ENCODE results near the gene MTARC2. TPM values are rescaled to one million over a fixed set of nuclear protein-coding genes. Genes with fewer than 3 reads are reported as not detected.
A peak's percentile ranks its signal among the peaks of the same experiment; 100 is the strongest.

Gene MTARC2
- total and polyA plus RNA-seq, 2 of the 4 experiments (the other 2 are of a cell fraction), result 0.36 to 2.6 TPM

GRCh38 chr1:220817907-220818306, 69.8 kb downstream of the MTARC2 start:
- no peak overlapping the region for H3K4me2 ChIP-seq (ENCODE audit: low read depth, low read length)
- CTCF ChIA-PET, result interaction anchor here (0.6 to 1.1 kb wide), 3 partner anchors 40 to 386 kb away, joined by 3 read pairs; no protein-coding TSS in a partner anchor
- WGBS, 2 experiments (ENCODE audit: extremely low coverage in 2 of 2, insufficient read length in 1 of 2), result no CpG with 5 or more reads among the region's 1 CpG
- TF ChIP-seq BHLHE40 (IDR thresholded peaks at IDR 0.05; ENCODE audit: low read depth, low read length) (no peak), RAD21 (IDR thresholded peaks at IDR 0.05; ENCODE audit: low read length) (no peak), POLR2A (IDR thresholded peaks at IDR 0.05; ENCODE audit: low read depth, low read length) (no peak)
- TF ChIP-seq, protein P1, sequence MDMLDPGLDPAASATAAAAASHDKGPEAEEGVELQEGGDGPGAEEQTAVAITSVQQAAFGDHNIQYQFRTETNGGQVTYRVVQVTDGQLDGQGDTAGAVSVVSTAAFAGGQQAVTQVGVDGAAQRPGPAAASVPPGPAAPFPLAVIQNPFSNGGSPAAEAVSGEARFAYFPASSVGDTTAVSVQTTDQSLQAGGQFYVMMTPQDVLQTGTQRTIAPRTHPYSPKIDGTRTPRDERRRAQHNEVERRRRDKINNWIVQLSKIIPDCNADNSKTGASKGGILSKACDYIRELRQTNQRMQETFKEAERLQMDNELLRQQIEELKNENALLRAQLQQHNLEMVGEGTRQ (IDR thresholded peaks at IDR 0.05; ENCODE audit: low read depth, low read length), result no peak
- no TSS peak for BruUV-seq (replicated peaks)
- dilution Hi-C loops (cut with HindIII; ENCODE audit: low sequenced_read_pairs, unreplicated experiment), result no loop called here
- H2AFZ ChIP-seq (replicated peaks; ENCODE audit: low read length, poor library complexity), result no peak overlapping the region
- H4K8ac ChIP-seq (ENCODE audit: low read depth in 2 of 2, low read length in 2 of 2), result peak overlapping the region; percentile 20 to 78; a peak in 2 of 4 replicates
- H3K23ac ChIP-seq (ENCODE audit: low read depth, low read length), result peak overlapping the region; percentile 63
- H2AK5ac ChIP-seq (ENCODE audit: low read depth, low read length), result peak overlapping the region; percentile 76; the same call in 1 of the 2 replicates
- H4K5ac ChIP-seq (ENCODE audit: low read depth, low read length), result peak overlapping the region; percentile 74
- H4K91ac ChIP-seq (ENCODE audit: insufficient read depth, low read depth, low read length), result peak overlapping the region; percentile 89
- intact Hi-C loops (cut with micrococcal nuclease), result loop anchor here (2.0 to 10.0 kb wide), 5 partner anchors 57 to 907 kb away; no protein-coding TSS in a partner anchor
- peak overlapping the region; percentile 94 for H3K18ac ChIP-seq (ENCODE audit: low read depth, low read length)
- in situ Hi-C loops (cut with MboI; ENCODE audit: low sequenced_read_pairs), result loop anchor here (10.0 kb wide), 1 partner anchor 617 kb away; no protein-coding TSS in a partner anchor
- no peak overlapping the region for H3K4me3 ChIP-seq (ENCODE audit: insufficient read depth, low read depth, low read length)
- peak overlapping the region; percentile 47; the same call in 1 of the 2 replicates for H3K14ac ChIP-seq (replicated peaks; ENCODE audit: low read depth, low read length)
- peak overlapping the region; percentile 92 for H2BK20ac ChIP-seq (ENCODE audit: low read depth, low read length)
- peak overlapping the region; percentile 74; the same call in 1 of the 2 replicates for H3K27ac ChIP-seq (ENCODE audit: insufficient read depth, low read length)
- POLR2A ChIA-PET (ENCODE audit: unreplicated experiment), result no interaction called here
- peak overlapping the region; percentile 71 for H2BK5ac ChIP-seq (ENCODE audit: low read depth, low read length, poor library complexity, severe bottlenecking)
- H3K36me3 ChIP-seq (ENCODE audit: control insufficient read depth, insufficient read depth, low read length), result no peaks in the 10 kb centered on the region
- H3K79me1 ChIP-seq (ENCODE audit: low read depth in 1 of 2, low read length in 2 of 2), result no peaks in the 10 kb centered on the region
- peak; percentile 52 for DNase-seq
- no peak overlapping the region for H3K9ac ChIP-seq (ENCODE audit: low read depth, low read length)
- H4K20me1 ChIP-seq (ENCODE audit: insufficient read depth, low read length), result no peaks in the 10 kb centered on the region
- peak overlapping the region; percentile 86 for H3K4ac ChIP-seq (ENCODE audit: low read depth, low read length)
- peak overlapping the region; percentile 87 for H2BK120ac ChIP-seq (ENCODE audit: low read depth, low read length)
- peak; percentile 22 for ATAC-seq (ENCODE audit: low read depth)
- peak overlapping the region; percentile 70; the same call in 2 of the 3 replicates for H2BK15ac ChIP-seq (ENCODE audit: low read depth, low read length)
- no peak overlapping the region for H3K56ac ChIP-seq (ENCODE audit: extremely low read depth, insufficient read depth, low read length)
- H3K27me3 ChIP-seq (ENCODE audit: control insufficient read depth, insufficient read depth, low read length), result peaks cover 12% of the 10 kb centered on the region
- peaks cover 6% of the 10 kb centered on the region for H3K9me1 ChIP-seq (ENCODE audit: insufficient read depth, low read length)
- peaks cover 10% of the 10 kb centered on the region for H3K4me1 ChIP-seq (ENCODE audit: control insufficient read depth, insufficient read depth, low read length)
- no peaks in the 10 kb centered on the region for H3K9me3 ChIP-seq (ENCODE audit: control insufficient read depth, insufficient read depth, low read length)
- no peak overlapping the region for H2AK9ac ChIP-seq (replicated peaks; ENCODE audit: low read depth, low read length, poor library complexity)
